NB4 (cell line): ENCODE data around the gene PARP8.

Experiments used
- DNase-seq: peaks from one replicate; pipeline ENCODE4 v3.0.0; 2010; ENCODE audit warnings: low read depth
- H3K4me3 ChIP-seq: one replicate; pipeline ENCODE4 v1.5.1; 2011; ENCODE audit warnings: mild to moderate bottlenecking, low read depth, low read length, moderate library complexity
- CTCF ChIP-seq: IDR thresholded peaks from one replicate; pipeline ENCODE4 v1.5.1; 2012; ENCODE audit warnings: low read depth, low read length
- MAX ChIP-seq: IDR thresholded peaks from 2 replicates; pipeline ENCODE4 v1.6.1; 2011; ENCODE audit warnings: low read depth, low read length
- MYC ChIP-seq: IDR thresholded peaks from 2 replicates; pipeline ENCODE4 v1.6.1; 2011; ENCODE audit warnings: low read depth, low read length
- POLR2A ChIP-seq: IDR thresholded peaks from 2 replicates; pipeline ENCODE4 v1.6.1; 2011; ENCODE audit warnings: mild to moderate bottlenecking; ENCODE audit not compliant: insufficient read length; ENCODE audit errors: extremely low read depth

PARP8 gene

GRCh38 chr5:50740832-50741231 is 74.4 kb downstream of the PARP8 start:
- H3K4me3 ChIP-seq = no peak overlapping the region
- DNase-seq = no peak
- TF ChIP-seq MAX (no peak), CTCF (no peak), POLR2A (no peak), MYC (no peak)

- peak overlapping the region; percentile 23 for H3K4me3 ChIP-seq
- DNase-seq = no peak
- TF ChIP-seq MYC (no peak), POLR2A (no peak), MAX (no peak), CTCF (no peak)
Measured at GRCh38 chr5:50744776-50745175, 78.3 kb downstream of the PARP8 start.

GRCh38 chr5:50745221-50745910 is 78.9 kb downstream of the PARP8 start:
- DNase-seq = no peak
- no peak for TF ChIP-seq MYC
- H3K4me3 ChIP-seq = no peak overlapping the region

- no peak overlapping the region for H3K4me3 ChIP-seq
- TF ChIP-seq MAX (peak; percentile 57; the same call in 1 of the 2 replicates), POLR2A (no peak), MYC (0 out of 2 replicates have a peak, but pooled peaks have one; percentile 12), CTCF (no peak)
- no peak for DNase-seq
Measured at GRCh38 chr5:50749181-50749580, 82.7 kb downstream of the PARP8 start.

GRCh38 chr5:50749873-50750272 is 83.4 kb downstream of the PARP8 start:
- no peak overlapping the region for H3K4me3 ChIP-seq
- no peak for TF ChIP-seq POLR2A
- TF ChIP-seq MYC = no peak
- TF ChIP-seq CTCF = no peak
- no peak for TF ChIP-seq MAX
- no peak for DNase-seq

GRCh38 chr5:50751064-50751657 is 84.7 kb downstream of the PARP8 start:
- no peak overlapping the region for H3K4me3 ChIP-seq
- DNase-seq = peak; percentile 77

More at GRCh38 chr5:50751064-50751657, 84.7 kb downstream of the PARP8 start:
- TF ChIP-seq MAX (no peak), CTCF (peak; percentile 80)
